GM23338 (cell line): Measurements from ENCODE around the gene TMEFF1. TPM values are rescaled to one million over a fixed set of nuclear protein-coding genes. Genes with fewer than 3 reads are reported as not detected.

Experiments
- ATAC-seq: fragments of 200-7000 bp; cut with Tn5 transposase; 3 replicates; pipeline ENCODE4 v1.9.1; 2020
- DNase-seq: peaks from one replicate; pipeline ENCODE4 v3.0.0-alpha.2; 2015; ENCODE audit warnings: low spot score
- H2AFZ ChIP-seq: fragments of 200-600 bp; sonication (generic); 2 replicates; pipeline ENCODE4 v1.8.0; 2016; ENCODE audit warnings: antibody characterized with exemption, mild to moderate bottlenecking, moderate library complexity
- H3F3A ChIP-seq: fragments of 200-600 bp; sonication (generic); replicated peaks from 2 replicates; pipeline ENCODE4 v1.8.0; 2017; ENCODE audit warnings: antibody characterized with exemption, mixed run types, low read depth
- H3K27ac ChIP-seq: fragments of 200-600 bp; sonication (generic); 2 replicates; pipeline ENCODE4 v1.6.1; 2016; ENCODE audit warnings: low read depth
- H3K27me3 ChIP-seq: fragments of 200-600 bp; sonication (generic); 2 replicates; pipeline ENCODE4 v1.8.0; 2016; ENCODE audit warnings: mild to moderate bottlenecking, mixed run types, moderate library complexity; ENCODE audit not compliant: insufficient read depth
- H3K36me3 ChIP-seq: fragments of 200-600 bp; sonication (generic); 2 replicates; pipeline ENCODE4 v1.8.0; 2016; ENCODE audit warnings: mild to moderate bottlenecking; ENCODE audit not compliant: insufficient read depth
- H3K4me1 ChIP-seq: fragments of 200-600 bp; sonication (generic); 2 replicates; pipeline ENCODE4 v1.8.0; 2016; ENCODE audit warnings: mild to moderate bottlenecking, moderate library complexity; ENCODE audit not compliant: insufficient read depth
- H3K4me2 ChIP-seq: fragments of 200-600 bp; sonication (generic); 2 replicates; pipeline ENCODE4 v1.7.1; 2017; ENCODE audit warnings: mixed run types
- H3K4me3 ChIP-seq: fragments of 200-600 bp; sonication (generic); 2 replicates; pipeline ENCODE4 v1.6.1; 2016; ENCODE audit warnings: mixed run types
- H3K79me2 ChIP-seq: fragments of 200-600 bp; sonication (generic); replicated peaks from 2 replicates; pipeline ENCODE4 v1.8.0; 2017; ENCODE audit warnings: mild to moderate bottlenecking; ENCODE audit not compliant: insufficient read depth
- H3K9me2 ChIP-seq: fragments of 200-600 bp; sonication (generic); 2 replicates; pipeline ENCODE4 v1.8.0; 2017; ENCODE audit not compliant: insufficient read depth
- H4K20me1 ChIP-seq: fragments of 200-600 bp; sonication (generic); replicated peaks from 2 replicates; pipeline ENCODE4 v1.8.0; 2017; ENCODE audit warnings: mild to moderate bottlenecking; ENCODE audit not compliant: insufficient read depth
- H3K27ac Mint-ChIP-seq: 2 replicates; pipeline ENCODE4 v1.8.0; 2020; ENCODE audit warnings: inconsistent platforms, mild to moderate bottlenecking, moderate library complexity, mixed read lengths
- H3K27me3 Mint-ChIP-seq: 3 replicates; pipeline ENCODE4 v1.8.0; 2022; ENCODE audit warnings: low read depth, mild to moderate bottlenecking, moderate library complexity, mixed read lengths, inconsistent platforms; ENCODE audit not compliant: insufficient read depth, poor library complexity
- H3K36me3 Mint-ChIP-seq: 3 replicates; pipeline ENCODE4 v1.8.0; 2021; ENCODE audit warnings: low read depth, mild to moderate bottlenecking, inconsistent platforms, moderate library complexity, mixed read lengths
- H3K4me1 Mint-ChIP-seq: 3 replicates; pipeline ENCODE4 v1.8.0; 2020; ENCODE audit warnings: mild to moderate bottlenecking, inconsistent platforms, mixed read lengths
- H3K4me3 Mint-ChIP-seq: 3 replicates; pipeline ENCODE4 v1.8.0; 2021; ENCODE audit warnings: moderate library complexity, mild to moderate bottlenecking, inconsistent platforms, mixed read lengths
- H3K9me3 Mint-ChIP-seq: 3 replicates; pipeline ENCODE4 v1.8.0; 2020; ENCODE audit warnings: moderate library complexity, mild to moderate bottlenecking, inconsistent platforms, mixed read lengths
- CREB1 ChIP-seq: fragments of 250-450 bp; sonication (Bioruptor Pico); IDR thresholded peaks from 2 replicates; pipeline ENCODE4 v1.5.0; 2020; ENCODE audit warnings: low read depth, mild to moderate bottlenecking, moderate library complexity
- CTCF ChIP-seq, 2 experiments: fragments of 200-600 bp in 1 of 2; sonication (generic) in 1 of 2; conservative IDR thresholded peaks; 2 replicates each; pipeline versions ENCODE4 v1.5.1 to v1.6.1; 2016 to 2017; ENCODE audit warnings: antibody characterized with exemption in 2 of 2, low read depth in 2 of 2, mild to moderate bottlenecking in 2 of 2, moderate library complexity in 1 of 2
- ETS1 ChIP-seq: IDR thresholded peaks from 2 replicates; pipeline ENCODE4 v1.6.1; 2016; ENCODE audit warnings: antibody characterized with exemption
- EZH2 ChIP-seq: fragments of 200-600 bp; sonication (generic); IDR thresholded peaks from one replicate; pipeline ENCODE4 v1.8.0; 2017; ENCODE audit warnings: antibody characterized with exemption, mild to moderate bottlenecking, low read depth; ENCODE audit not compliant: unreplicated experiment
- EZH2phosphoT487 ChIP-seq: fragments of 200-600 bp; sonication (generic); IDR thresholded peaks from one replicate; pipeline ENCODE4 v1.8.1; 2018; ENCODE audit warnings: antibody characterized with exemption; ENCODE audit not compliant: unreplicated experiment
- JUNB ChIP-seq: IDR thresholded peaks from one replicate; pipeline ENCODE4 v1.6.1; 2016; ENCODE audit warnings: antibody characterized with exemption; ENCODE audit not compliant: unreplicated experiment
- NANOG ChIP-seq: IDR thresholded peaks from 2 replicates; pipeline ENCODE4 v1.6.1; 2016; ENCODE audit warnings: antibody characterized with exemption, borderline replicate concordance
- POLR2AphosphoS5 ChIP-seq: IDR thresholded peaks from 2 replicates; pipeline ENCODE4 v1.6.1; 2016; ENCODE audit warnings: antibody characterized with exemption, low read depth
- ZNF114 ChIP-seq: fragments of 250-450 bp; sonication (Bioruptor Pico); IDR thresholded peaks from 2 replicates; pipeline ENCODE4 v1.5.0; 2020; ENCODE audit warnings: mild to moderate bottlenecking, moderate library complexity
- ZNF331 ChIP-seq: fragments of 250-450 bp; sonication (Bioruptor Pico); IDR thresholded peaks from 2 replicates; pipeline ENCODE4 v1.5.0; 2020; ENCODE audit warnings: low read depth, mild to moderate bottlenecking, moderate library complexity
- polyA plus RNA-seq: library from polyadenylated mRNA; unstranded; fragments of >200 nt; fragmentation: Nextera tagmentation; extraction: Ambion mirVana; gene quantifications from 2 replicates; pipeline ENCODE4 v1.2.1, GENCODE V29; 2016
- total RNA-seq: library from RNA; depleted of rRNA; stranded (reverse); fragments of >200 nt; shearing (Covaris generic); gene quantifications from 2 replicates; pipeline ENCODE4 v1.2.3, GENCODE V29; 2014
- TF ChIP-seq, protein P1 (sequence below): fragments of 250-450 bp; sonication (Bioruptor Pico); IDR thresholded peaks from 2 replicates; pipeline ENCODE4 v1.5.0; 2020; ENCODE audit warnings: mild to moderate bottlenecking, moderate library complexity

TMEFF1 gene
- total and polyA plus RNA-seq, 2 experiments from 2014 or later = 6.6 to 85.2 TPM

- TF ChIP-seq, protein P1, sequence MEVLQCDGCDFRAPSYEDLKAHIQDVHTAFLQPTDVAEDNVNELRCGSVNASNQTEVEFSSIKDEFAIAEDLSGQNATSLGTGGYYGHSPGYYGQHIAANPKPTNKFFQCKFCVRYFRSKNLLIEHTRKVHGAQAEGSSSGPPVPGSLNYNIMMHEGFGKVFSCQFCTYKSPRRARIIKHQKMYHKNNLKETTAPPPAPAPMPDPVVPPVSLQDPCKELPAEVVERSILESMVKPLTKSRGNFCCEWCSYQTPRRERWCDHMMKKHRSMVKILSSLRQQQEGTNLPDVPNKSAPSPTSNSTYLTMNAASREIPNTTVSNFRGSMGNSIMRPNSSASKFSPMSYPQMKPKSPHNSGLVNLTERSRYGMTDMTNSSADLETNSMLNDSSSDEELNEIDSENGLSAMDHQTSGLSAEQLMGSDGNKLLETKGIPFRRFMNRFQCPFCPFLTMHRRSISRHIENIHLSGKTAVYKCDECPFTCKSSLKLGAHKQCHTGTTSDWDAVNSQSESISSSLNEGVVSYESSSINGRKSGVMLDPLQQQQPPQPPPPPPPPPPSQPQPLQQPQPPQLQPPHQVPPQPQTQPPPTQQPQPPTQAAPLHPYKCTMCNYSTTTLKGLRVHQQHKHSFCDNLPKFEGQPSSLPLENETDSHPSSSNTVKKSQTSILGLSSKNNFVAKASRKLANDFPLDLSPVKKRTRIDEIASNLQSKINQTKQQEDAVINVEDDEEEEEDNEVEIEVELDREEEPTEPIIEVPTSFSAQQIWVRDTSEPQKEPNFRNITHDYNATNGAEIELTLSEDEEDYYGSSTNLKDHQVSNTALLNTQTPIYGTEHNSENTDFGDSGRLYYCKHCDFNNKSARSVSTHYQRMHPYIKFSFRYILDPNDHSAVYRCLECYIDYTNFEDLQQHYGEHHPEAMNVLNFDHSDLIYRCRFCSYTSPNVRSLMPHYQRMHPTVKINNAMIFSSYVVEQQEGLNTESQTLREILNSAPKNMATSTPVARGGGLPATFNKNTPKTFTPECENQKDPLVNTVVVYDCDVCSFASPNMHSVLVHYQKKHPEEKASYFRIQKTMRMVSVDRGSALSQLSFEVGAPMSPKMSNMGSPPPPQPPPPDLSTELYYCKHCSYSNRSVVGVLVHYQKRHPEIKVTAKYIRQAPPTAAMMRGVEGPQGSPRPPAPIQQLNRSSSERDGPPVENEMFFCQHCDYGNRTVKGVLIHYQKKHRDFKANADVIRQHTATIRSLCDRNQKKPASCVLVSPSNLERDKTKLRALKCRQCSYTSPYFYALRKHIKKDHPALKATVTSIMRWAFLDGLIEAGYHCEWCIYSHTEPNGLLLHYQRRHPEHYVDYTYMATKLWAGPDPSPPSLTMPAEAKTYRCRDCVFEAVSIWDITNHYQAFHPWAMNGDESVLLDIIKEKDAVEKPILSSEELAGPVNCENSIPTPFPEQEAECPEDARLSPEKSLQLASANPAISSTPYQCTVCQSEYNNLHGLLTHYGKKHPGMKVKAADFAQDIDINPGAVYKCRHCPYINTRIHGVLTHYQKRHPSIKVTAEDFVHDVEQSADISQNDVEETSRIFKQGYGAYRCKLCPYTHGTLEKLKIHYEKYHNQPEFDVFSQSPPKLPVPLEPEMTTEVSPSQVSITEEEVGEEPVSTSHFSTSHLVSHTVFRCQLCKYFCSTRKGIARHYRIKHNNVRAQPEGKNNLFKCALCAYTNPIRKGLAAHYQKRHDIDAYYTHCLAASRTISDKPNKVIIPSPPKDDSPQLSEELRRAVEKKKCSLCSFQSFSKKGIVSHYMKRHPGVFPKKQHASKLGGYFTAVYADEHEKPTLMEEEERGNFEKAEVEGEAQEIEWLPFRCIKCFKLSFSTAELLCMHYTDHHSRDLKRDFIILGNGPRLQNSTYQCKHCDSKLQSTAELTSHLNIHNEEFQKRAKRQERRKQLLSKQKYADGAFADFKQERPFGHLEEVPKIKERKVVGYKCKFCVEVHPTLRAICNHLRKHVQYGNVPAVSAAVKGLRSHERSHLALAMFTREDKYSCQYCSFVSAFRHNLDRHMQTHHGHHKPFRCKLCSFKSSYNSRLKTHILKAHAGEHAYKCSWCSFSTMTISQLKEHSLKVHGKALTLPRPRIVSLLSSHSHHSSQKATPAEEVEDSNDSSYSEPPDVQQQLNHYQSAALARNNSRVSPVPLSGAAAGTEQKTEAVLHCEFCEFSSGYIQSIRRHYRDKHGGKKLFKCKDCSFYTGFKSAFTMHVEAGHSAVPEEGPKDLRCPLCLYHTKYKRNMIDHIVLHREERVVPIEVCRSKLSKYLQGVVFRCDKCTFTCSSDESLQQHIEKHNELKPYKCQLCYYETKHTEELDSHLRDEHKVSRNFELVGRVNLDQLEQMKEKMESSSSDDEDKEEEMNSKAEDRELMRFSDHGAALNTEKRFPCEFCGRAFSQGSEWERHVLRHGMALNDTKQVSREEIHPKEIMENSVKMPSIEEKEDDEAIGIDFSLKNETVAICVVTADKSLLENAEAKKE (CRISPR knock-in tag) = no peak
- TF ChIP-seq ZNF331 (CRISPR knock-in tag) = no peak
- TF ChIP-seq EZH2 = no peak
- no peak for TF ChIP-seq CREB1 (CRISPR knock-in tag)
Measured at GRCh38 chr9:100511205-100511604, 38.3 kb downstream of the TMEFF1 start (continued).

DNA sequence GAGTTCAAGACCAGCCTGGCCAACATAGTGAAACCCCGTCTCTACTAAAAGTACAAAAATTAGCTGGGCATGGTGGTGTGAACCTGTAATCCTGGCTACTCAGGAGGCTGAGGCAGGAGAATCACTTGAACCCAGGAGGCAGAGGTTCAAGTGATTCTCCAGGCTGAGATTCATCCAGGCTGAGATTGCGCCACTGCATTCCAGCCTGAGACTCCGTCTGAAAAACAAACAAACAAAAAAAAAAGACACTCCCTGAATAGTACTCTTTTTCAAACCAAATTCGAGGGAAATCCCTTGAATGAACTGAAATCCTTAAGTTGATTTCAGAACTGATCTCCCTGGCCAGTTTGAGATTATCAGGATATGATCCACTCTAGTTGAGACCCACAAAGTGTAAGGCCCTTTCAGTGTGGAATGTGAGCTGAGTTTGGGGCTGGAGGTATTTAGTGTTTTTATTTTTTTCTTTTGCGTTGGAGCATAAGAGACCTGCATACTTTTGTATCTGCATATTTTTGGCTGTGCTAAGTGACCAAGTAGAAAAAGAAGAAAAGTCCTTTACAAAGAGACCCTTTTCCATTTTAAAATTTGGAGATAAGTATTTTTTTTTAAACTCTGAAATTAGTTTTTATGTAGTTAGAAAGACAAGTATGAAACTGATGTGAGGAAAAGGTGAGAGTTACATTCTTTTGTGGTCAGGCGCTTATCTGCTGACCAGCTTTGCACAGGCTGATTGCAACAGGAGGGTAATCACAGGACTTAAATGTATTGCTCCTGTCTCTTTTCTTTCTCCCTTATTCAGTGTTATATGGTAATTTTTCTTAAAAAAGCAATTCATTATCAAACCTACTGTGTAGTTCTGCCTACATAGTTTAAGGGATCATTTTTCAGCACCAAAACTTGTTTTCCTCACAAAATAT lies 42.9 kb downstream of the TMEFF1 start:
- H3K27me3 Mint-ChIP-seq = peaks cover 1% of the 10 kb centered on the region
- H3K36me3 ChIP-seq = peaks cover 8% of the 10 kb centered on the region; the same call in 1 of the 2 replicates
- H3K27ac ChIP-seq = peak overlapping the region; percentile 43
- no peak overlapping the region for H3K4me2 ChIP-seq
- no peak overlapping the region for H3K4me3 Mint-ChIP-seq
- peak overlapping the region; percentile 28 for H3K27ac Mint-ChIP-seq
- peak; percentile 23 for DNase-seq
- no peaks in the 10 kb centered on the region for H3K4me1 Mint-ChIP-seq
- no peak for ATAC-seq
- H4K20me1 ChIP-seq = 0 out of 2 replicates have a peak, but pooled peaks cover 15% of the 10 kb centered on the region
- no peaks in the 10 kb centered on the region for H3K27me3 ChIP-seq
- no peaks in the 10 kb centered on the region for H3K9me2 ChIP-seq
- H3K36me3 Mint-ChIP-seq = peaks cover 39% of the 10 kb centered on the region
- H3F3A ChIP-seq = no peaks in the 10 kb centered on the region
- no peaks in the 10 kb centered on the region for H3K4me1 ChIP-seq
- no peaks in the 10 kb centered on the region for H3K9me3 Mint-ChIP-seq
- H3K4me3 ChIP-seq = no peak overlapping the region
- no peak overlapping the region for H2AFZ ChIP-seq
- 0 out of 2 replicates have a peak, but pooled peaks cover 1% of the 10 kb centered on the region for H3K79me2 ChIP-seq
- TF ChIP-seq ETS1 = no peak
- no peak for TF ChIP-seq NANOG
- no peak for TF ChIP-seq ZNF114 (CRISPR knock-in tag)
- TF ChIP-seq CTCF (conservative IDR thresholded peaks at IDR 0.05; ENCODE audit: low read depth in 2 of 2) = no peak
- no peak for TF ChIP-seq POLR2AphosphoS5
- no peak for TF ChIP-seq ZNF331 (CRISPR knock-in tag)
- TF ChIP-seq JUNB = no peak
- TF ChIP-seq EZH2phosphoT487 = no peak
- TF ChIP-seq CREB1 (CRISPR knock-in tag) = no peak
